CD14-positive monocyte (primary cell): Measurements from ENCODE around the gene DENND1A. TPM values are rescaled to one million over a fixed set of nuclear protein-coding genes. Genes with fewer than 3 reads are reported as not detected.

Experiments
- DNase-seq, 3 donors: peaks; one replicate each; pipeline ENCODE4 v3.0.0-alpha.2; 2011 to 2022
- H2AFZ ChIP-seq: 2 replicates; pipeline ENCODE4 v1.6.0; 2012; ENCODE audit warnings: mild to moderate bottlenecking, low read depth, low read length, inconsistent platforms; ENCODE audit not compliant: insufficient read depth, poor library complexity, severe bottlenecking
- H3K27ac ChIP-seq, 2 donors: 1 replicate in 1 of 2; 2 replicates in 1 of 2; pipeline ENCODE4 v1.5.1; 2012 to 2013; ENCODE audit warnings: low read length in 2 of 2, control low read depth in 1 of 2, inconsistent platforms in 1 of 2, low read depth in 1 of 2, mild to moderate bottlenecking in 1 of 2
- H3K27me3 ChIP-seq, 2 donors: one replicate each; pipeline versions ENCODE4 v1.6.0 to v1.6.1; 2011 to 2013; ENCODE audit warnings: low read length in 2 of 2; ENCODE audit not compliant: control insufficient read depth in 2 of 2, insufficient read depth in 2 of 2
- H3K36me3 ChIP-seq, 2 donors: replicated peaks in 1 of 2; 1 replicate in 1 of 2; 2 replicates in 1 of 2; pipeline versions ENCODE4 v1.5.1 to v1.6.1; 2012 to 2013; ENCODE audit warnings: low read length in 2 of 2, control low read depth in 1 of 2, inconsistent platforms in 1 of 2, mild to moderate bottlenecking in 1 of 2; ENCODE audit not compliant: insufficient read depth in 2 of 2, control insufficient read depth in 1 of 2
- H3K4me1 ChIP-seq, 2 donors: 1 replicate in 1 of 2; 2 replicates in 1 of 2; pipeline versions ENCODE4 v1.5.1 to v1.6.1; 2012 to 2013; ENCODE audit warnings: low read length in 2 of 2, control low read depth in 1 of 2, inconsistent platforms in 1 of 2, mild to moderate bottlenecking in 1 of 2, moderate library complexity in 1 of 2; ENCODE audit not compliant: insufficient read depth in 2 of 2, control insufficient read depth in 1 of 2
- H3K4me2 ChIP-seq: replicated peaks from 2 replicates; pipeline ENCODE3; 2012; ENCODE audit warnings: low read length, moderate library complexity, mild to moderate bottlenecking; ENCODE audit not compliant: poor library complexity, severe bottlenecking; ENCODE audit errors: extremely low read depth
- H3K4me3 ChIP-seq, 3 experiments: fragments of 200-600 bp in 1 of 3; sonication (generic) in 1 of 3; replicated peaks in 1 of 3; 1 replicate in 2 of 3; 2 replicates in 1 of 3; pipeline ENCODE4 v1.5.1; 2011 to 2013; ENCODE audit warnings: low read length in 3 of 3, mild to moderate bottlenecking in 3 of 3, control low read depth in 2 of 3, low read depth in 2 of 3, inconsistent platforms in 1 of 3, moderate library complexity in 1 of 3
- H3K79me2 ChIP-seq: 2 replicates; pipeline ENCODE4 v1.6.0; 2012; ENCODE audit warnings: mild to moderate bottlenecking, control low read depth, inconsistent platforms, low read length, moderate library complexity; ENCODE audit not compliant: insufficient read depth
- H3K9ac ChIP-seq: 2 replicates; pipeline ENCODE4 v1.6.0; 2017; ENCODE audit warnings: low read length, mild to moderate bottlenecking; ENCODE audit not compliant: insufficient read depth, poor library complexity, severe bottlenecking
- H3K9me3 ChIP-seq, 2 donors: replicated peaks in 1 of 2; 1 replicate in 1 of 2; 2 replicates in 1 of 2; pipeline versions ENCODE4 v1.5.1 to v1.6.1; 2012 to 2013; ENCODE audit warnings: low read length in 2 of 2, control low read depth in 1 of 2; ENCODE audit not compliant: control insufficient read depth in 1 of 2, insufficient read depth in 1 of 2
- H4K20me1 ChIP-seq: 2 replicates; pipeline ENCODE4 v1.6.0; 2012; ENCODE audit warnings: mild to moderate bottlenecking, low read length, control low read depth, moderate library complexity; ENCODE audit not compliant: insufficient read depth
- H3K27ac Mint-ChIP-seq, 7 donors: one replicate each; pipeline ENCODE4 v1.8.0; 2020; ENCODE audit warnings: mild to moderate bottlenecking in 7 of 7, mixed read lengths in 7 of 7, moderate library complexity in 6 of 7, inconsistent platforms in 2 of 7
- H3K27me3 Mint-ChIP-seq, 3 donors: one replicate each; pipeline ENCODE4 v1.8.0; 2021 to 2022; ENCODE audit warnings: low read depth in 3 of 3, mild to moderate bottlenecking in 3 of 3, mixed read lengths in 3 of 3, moderate library complexity in 3 of 3, inconsistent platforms in 1 of 3
- H3K36me3 Mint-ChIP-seq, 2 donors: one replicate each; pipeline ENCODE4 v1.8.0; 2020; ENCODE audit warnings: mixed read lengths in 2 of 2, inconsistent platforms in 1 of 2, mild to moderate bottlenecking in 1 of 2
- H3K4me1 Mint-ChIP-seq: one replicate; pipeline ENCODE4 v1.8.0; 2020; ENCODE audit warnings: mild to moderate bottlenecking, mixed read lengths
- H3K4me3 Mint-ChIP-seq, 2 donors: one replicate each; pipeline ENCODE4 v1.8.0; 2020; ENCODE audit warnings: mild to moderate bottlenecking in 2 of 2, mixed read lengths in 2 of 2, moderate library complexity in 1 of 2
- H3K9me3 Mint-ChIP-seq, 7 donors: one replicate each; pipeline ENCODE4 v1.8.0; 2020 to 2022; ENCODE audit warnings: mixed read lengths in 7 of 7, mild to moderate bottlenecking in 6 of 7, moderate library complexity in 6 of 7, inconsistent platforms in 2 of 7
- CTCF ChIP-seq: fragments of 200-600 bp; IDR thresholded peaks from one replicate; pipeline ENCODE4 v1.8.0; 2022; ENCODE audit warnings: antibody characterized with exemption, mild to moderate bottlenecking
- WGBS: methylation state at CpG from one replicate; pipeline ENCODE4 v1.1.5; 2013; ENCODE audit warnings: missing lambda C conversion rate; ENCODE audit not compliant: insufficient coverage; 5-methylcytosine and 5-hydroxymethylcytosine counted together
- intact Hi-C, 2 donors: fragments of 100-400 bp; cut with micrococcal nuclease; formaldehyde crosslinking; loops; one replicate each; pipeline versions ENCODE4 v1.15.0 to v1.15.1; 2023
- polyA plus RNA-seq, 3 donors: library from polyadenylated mRNA; depleted of rRNA in 1 of 3; unstranded in 2 of 3; stranded (reverse) in 1 of 3; fragments of 300-500 nt in 2 of 3; fragments of >200 nt in 1 of 3; fragmentation: Illumina TruSeq in 2 of 3; gene quantifications; 1 replicate in 2 of 3; 2 replicates in 1 of 3; pipeline ENCODE4 v1.2.3, GENCODE V29; 2012 to 2021

Gene DENND1A
- polyA plus RNA-seq, 3 donors: 24.8 to 73.0 (median 29.4) TPM

GRCh38 chr9:123338710-123339665 is 590.9 kb downstream of the DENND1A start:
- intact Hi-C loops: no loop called here
- Mint-ChIP-seq H3K9me3 (peaks cover 0 to 1% (median 0%) of the 10 kb centered on the region in 7 donors), H3K27me3 (peaks cover 14 to 24% (median 20%) of the 10 kb centered on the region in 3 donors), H3K27ac (peak overlapping the region; percentile 14 to 90 (median 82)), H3K4me1 (peaks cover 26% of the 10 kb centered on the region), H3K4me3 (peak overlapping the region; percentile 80 to 93), H3K36me3 (peaks cover 0 to 2% of the 10 kb centered on the region in 2 donors)
- H3K9me3 ChIP-seq: no peaks in the 10 kb centered on the region
- peak overlapping the region; percentile 25 to 70 (median 27) for H3K4me3 ChIP-seq
- H3K9ac ChIP-seq: peak overlapping the region; percentile 30
- DNase-seq: peak; percentile 67 to 95 (median 83)
- no peaks in the 10 kb centered on the region for H3K79me2 ChIP-seq
- H3K36me3 ChIP-seq: no peaks in the 10 kb centered on the region
- WGBS: 15% methylated on average over 27 of the region's 35 CpGs
- peak overlapping the region in 1 of 2 donors; percentile 17 for H3K27ac ChIP-seq
- peaks cover 19 to 22% of the 10 kb centered on the region in 2 donors for H3K4me1 ChIP-seq
- H3K27me3 ChIP-seq: peaks cover 0 to 15% of the 10 kb centered on the region in 2 donors
- TF ChIP-seq CTCF: no peak
- H3K4me2 ChIP-seq: peak overlapping the region; percentile 72
- H2AFZ ChIP-seq: peak overlapping the region; percentile 61
- H4K20me1 ChIP-seq: no peaks in the 10 kb centered on the region

GRCh38 chr9:123337971-123338370 is 592.0 kb downstream of the DENND1A start:
- peaks cover 0 to 1% (median 0%) of the 10 kb centered on the region in 7 donors for H3K9me3 Mint-ChIP-seq
- H3K4me1 Mint-ChIP-seq: peaks cover 26% of the 10 kb centered on the region
- H3K27me3 Mint-ChIP-seq: peaks cover 14 to 24% (median 20%) of the 10 kb centered on the region in 3 donors
- peaks cover 0 to 2% of the 10 kb centered on the region in 2 donors for H3K36me3 Mint-ChIP-seq
- no peak for TF ChIP-seq CTCF
- no peak overlapping the region for H3K4me2 ChIP-seq
- H3K27ac ChIP-seq: no peak overlapping the region
- peak in 1 of 3 donors; percentile 38 for DNase-seq
- no peak overlapping the region for H3K9ac ChIP-seq
- intact Hi-C loops: no loop called here
- peak overlapping the region in 1 of 7 donors; percentile 57 for H3K27ac Mint-ChIP-seq
- H3K4me1 ChIP-seq: peaks cover 19 to 22% of the 10 kb centered on the region in 2 donors
- no peak overlapping the region for H3K4me3 ChIP-seq
- no peak overlapping the region for H2AFZ ChIP-seq
- H3K36me3 ChIP-seq: no peaks in the 10 kb centered on the region
- H3K4me3 Mint-ChIP-seq: no peak overlapping the region
- no peaks in the 10 kb centered on the region for H4K20me1 ChIP-seq
- H3K27me3 ChIP-seq: peaks cover 0 to 15% of the 10 kb centered on the region in 2 donors
- WGBS: 70% methylated on average over 2 of the region's 4 CpGs
- H3K79me2 ChIP-seq: no peaks in the 10 kb centered on the region
- H3K9me3 ChIP-seq: no peaks in the 10 kb centered on the region
